GM19463 (cell line): Measurements from ENCODE around the gene CABYR.

ENCODE experiments used
- ATAC-seq: cut with Tn5 transposase; IDR thresholded peaks from one replicate; pipeline ENCODE4 v1.9.1; 2021; ENCODE audit warnings: mild to moderate bottlenecking, moderate library complexity; ENCODE audit not compliant: unreplicated experiment

The CABYR gene, protein sequence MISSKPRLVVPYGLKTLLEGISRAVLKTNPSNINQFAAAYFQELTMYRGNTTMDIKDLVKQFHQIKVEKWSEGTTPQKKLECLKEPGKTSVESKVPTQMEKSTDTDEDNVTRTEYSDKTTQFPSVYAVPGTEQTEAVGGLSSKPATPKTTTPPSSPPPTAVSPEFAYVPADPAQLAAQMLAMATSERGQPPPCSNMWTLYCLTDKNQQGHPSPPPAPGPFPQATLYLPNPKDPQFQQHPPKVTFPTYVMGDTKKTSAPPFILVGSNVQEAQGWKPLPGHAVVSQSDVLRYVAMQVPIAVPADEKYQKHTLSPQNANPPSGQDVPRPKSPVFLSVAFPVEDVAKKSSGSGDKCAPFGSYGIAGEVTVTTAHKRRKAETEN

DNA sequence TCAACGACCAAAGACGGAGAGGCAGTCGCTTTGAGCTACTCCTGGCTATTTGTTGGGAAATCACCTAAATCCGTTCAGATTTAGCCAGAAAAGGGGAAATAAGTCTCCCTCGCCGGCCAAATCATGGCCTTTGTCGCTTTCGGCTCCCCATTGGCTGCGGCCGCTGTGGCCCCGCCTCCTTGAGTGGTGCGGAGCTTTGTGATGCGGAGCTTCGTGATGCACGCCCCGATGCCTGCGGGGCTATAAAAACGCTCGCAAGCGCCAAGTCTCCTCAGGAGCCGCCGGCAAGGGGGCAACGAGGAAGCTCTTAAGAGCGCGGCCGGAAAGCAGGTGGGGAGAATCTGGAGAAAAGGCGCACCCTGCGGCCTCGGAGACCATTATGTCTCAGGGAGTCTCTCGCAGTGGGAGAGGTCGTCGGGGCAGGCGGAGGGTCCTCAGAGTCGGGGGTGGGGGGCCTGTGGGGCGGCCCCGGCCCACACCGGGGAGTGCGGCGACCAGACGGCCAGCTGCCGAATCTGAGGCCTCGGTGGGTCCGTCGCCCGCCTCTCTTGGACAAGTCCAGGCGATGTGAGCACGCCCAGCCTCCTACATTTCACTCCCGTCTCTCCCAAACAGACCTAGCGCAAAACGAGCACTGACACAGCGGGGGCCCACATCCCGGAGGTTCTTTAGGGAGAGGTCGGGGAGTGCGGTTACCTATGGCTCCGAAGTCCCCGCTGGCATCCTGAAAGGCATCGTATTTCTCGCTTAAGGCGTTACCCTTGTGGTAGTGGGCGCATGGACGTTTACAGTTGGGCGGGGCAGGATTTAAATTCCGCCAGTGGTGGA is at the start of gene CABYR:
Gene CABYR (plus strand): TSS at position 274 of the 828 bp plus-strand sequence. CDS start 4,053 bp downstream, outside the sequence.
- ATAC-seq = peak; percentile 98

DNA sequence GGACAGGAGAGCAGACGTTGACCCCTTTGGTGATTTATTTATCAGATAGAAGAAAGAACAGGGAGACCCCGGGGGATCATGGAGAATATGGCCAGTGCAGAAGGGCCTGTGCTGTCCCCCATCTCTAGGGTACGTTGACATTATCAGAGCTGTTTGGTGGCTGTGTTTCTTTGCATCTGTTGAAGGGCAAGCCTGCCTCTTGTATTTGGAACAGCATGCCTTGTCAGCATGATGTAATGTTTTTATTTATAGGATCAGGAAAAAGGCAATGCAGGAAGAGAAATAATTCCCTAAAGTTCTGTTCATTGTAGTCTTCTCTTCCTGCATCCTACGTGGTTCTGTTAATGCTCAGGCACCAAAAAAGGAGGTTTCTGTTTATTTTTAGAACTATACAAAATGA is 49.8 kb upstream of the CABYR start:
- no peak for ATAC-seq

DNA sequence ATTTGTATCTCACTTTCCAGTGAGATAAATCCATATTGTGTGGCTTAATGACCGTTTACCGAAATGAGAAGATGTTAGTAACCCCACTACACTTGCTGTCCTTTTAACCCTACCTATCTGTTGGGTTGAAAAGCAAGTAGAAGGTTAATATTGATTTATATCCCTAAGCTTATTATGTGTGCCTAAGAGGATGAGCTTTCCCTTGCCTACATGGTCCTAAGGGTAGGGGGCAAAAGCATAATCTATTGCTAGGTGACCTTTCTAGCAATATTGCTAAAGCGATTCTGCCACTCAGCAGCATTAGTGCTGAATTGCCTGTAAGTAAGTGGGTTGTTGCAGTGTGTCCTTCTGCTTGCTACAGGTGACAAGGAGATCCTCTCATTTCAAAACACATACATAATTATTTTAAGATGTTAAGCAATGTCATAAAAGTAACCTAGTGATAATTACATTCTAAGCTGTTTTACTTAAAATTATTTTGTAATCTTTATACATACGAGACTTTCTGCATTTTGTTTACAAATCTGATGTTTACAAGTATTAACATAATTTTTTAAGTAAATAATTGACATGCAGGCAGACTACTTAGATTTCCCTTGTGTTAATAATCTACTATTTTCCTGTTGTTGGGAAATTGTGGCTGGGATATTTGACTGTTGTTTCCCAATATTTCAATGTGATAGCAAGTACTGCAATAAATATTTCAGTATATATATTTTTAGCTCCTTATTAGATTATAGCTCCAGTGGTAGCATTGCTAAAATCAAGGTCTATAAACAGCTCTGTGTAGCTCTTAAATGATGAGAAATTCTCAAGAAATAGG is 49.1 kb upstream of the CABYR start:
- no peak for ATAC-seq

DNA sequence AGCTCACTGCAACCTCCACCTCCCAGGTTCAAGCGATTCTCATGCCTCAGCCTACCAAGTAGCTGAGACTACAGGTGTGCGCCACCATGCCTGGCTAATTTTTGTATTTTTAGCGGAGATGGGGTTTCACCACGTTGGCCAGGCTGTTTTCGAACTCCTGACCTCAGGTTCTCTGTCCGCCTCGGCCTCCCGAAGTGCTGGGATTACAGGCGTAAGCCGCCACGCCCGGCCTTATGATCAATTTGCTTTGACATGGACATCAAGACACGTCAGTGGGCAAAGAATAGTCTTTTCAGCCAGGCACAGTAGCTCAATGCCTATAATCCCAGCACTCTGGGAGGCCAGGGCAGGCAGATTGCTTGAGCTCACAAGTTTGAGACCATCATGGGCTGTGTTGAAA is 48.0 kb upstream of the CABYR start:
- no peak for ATAC-seq

DNA sequence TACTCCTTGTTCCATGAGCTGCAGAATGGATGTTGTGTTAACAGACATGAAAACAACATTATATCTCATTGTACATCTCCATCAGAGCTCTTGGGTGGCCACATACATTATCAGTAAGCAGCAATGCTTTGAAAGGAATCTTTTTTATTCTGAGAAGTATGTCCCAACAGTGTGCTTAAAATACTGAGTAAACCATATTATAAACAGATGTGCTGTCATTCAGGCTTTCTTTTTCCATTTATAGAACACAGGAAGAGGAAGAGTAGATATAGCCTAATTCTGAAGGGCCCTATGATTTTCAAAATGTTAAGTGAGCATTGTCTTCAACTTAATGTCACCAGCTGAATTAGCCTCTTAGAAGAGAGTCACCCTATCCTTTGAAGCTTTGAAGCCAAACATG is 44.3 kb upstream of the CABYR start:
- ATAC-seq = no peak

DNA sequence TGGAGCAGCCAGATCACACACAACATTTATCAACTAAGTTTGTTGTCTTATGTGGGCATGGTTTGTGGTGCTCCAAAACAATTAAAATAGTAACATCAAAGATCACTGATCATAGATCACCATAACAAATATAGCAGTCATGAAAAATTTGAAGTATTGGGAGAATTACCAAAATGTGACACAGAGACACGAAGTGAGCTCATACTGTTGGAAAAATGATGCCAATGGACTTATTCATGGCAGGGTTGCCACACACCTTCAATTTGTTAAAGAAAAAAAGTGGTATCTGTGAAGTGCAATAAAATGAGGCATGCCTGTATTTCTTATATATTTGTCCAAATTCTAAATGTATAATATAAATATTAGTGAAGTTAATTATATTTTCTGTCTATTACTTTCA is 42.9 kb upstream of the CABYR start:
- ATAC-seq = no peak

DNA sequence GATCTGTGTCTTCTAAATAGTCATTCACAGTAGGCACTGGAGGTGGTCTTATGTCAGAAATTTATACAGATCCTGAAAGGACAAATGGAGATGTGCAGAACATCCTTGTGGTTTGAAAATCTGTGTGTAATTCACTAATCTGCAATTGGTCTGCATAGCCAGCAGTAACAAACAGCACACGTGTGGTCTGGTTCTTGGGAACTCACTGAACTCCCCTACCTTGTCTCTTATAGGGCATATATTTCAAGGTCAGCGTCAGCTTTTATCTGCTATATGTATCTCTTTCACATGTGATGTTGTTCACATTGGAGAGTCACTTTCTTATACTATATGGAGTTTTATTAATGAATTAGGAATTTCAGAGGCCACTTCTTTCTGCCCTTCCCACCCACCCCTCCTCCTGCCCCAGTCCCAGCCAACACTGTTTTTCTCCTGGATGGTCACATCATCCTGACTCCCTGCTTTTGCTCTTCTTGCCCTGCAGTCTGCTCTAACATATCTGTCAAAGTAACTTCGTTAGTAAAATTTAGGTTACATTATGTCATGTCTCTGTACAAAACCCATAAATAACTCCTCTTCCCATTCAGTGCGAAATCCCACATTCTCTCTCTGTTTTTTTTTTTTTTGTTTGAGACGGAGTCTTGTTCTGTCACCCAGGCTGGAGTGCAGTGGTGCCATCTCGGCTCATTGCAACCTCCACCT is 35.4 kb upstream of the CABYR start:
- ATAC-seq = no peak

DNA sequence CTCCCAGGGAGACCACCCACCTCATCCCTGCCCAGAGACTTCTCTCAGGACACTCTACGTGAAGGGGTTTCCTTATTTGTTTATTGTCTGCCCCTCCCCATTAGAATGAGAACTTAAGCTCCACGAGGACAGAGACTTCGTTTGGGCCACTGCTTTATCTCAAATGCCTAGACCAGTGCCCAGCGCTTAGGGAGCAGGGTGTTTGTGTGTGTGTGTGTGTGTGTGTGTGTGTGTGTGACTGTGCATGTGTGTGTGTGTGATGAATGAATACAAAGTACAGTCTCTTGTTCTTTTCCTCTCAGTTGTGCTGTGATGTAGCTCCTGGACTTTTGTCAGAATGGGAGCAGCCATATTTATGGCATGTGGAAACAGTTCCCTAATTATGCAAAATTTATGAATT is 34.4 kb upstream of the CABYR start:
- no peak for ATAC-seq

DNA sequence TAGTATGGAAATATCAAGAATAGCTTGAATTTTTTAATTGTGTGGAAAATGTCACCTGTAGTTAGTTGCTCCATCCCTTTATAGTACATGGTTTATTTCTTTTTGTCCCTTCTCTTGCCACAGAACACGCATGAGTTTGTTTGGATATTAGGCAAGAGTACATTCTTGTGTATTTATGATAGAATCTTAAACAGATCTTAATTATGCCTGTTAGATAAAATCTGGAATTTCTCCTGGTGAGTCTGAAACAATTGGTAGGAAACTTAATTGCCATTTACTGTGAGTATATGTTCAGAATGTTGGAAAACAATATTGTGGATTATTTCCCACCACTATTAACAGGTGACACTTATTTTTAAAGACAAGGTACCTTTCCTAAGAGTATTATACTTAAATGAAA is 30.2 kb upstream of the CABYR start:
- no peak for ATAC-seq

DNA sequence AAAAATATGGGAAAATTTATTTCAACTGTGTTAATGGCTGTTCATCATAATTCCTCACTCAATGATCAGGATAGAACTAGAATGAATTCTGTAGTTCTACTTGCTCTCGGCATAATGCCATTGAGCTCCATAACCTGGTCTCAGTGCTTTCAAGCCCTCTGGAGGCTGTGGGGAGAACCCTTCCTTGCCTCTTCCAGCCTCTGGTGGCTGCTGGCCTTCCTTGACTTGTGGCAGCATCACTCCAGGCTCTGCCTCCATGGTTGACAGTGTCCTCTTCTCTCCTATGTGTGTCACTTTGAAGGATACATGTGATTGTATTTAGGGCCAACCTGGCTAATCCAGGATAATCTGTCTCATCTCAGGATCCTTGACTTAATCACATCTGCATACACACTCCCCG is 26.9 kb upstream of the CABYR start:
- no peak for ATAC-seq

DNA sequence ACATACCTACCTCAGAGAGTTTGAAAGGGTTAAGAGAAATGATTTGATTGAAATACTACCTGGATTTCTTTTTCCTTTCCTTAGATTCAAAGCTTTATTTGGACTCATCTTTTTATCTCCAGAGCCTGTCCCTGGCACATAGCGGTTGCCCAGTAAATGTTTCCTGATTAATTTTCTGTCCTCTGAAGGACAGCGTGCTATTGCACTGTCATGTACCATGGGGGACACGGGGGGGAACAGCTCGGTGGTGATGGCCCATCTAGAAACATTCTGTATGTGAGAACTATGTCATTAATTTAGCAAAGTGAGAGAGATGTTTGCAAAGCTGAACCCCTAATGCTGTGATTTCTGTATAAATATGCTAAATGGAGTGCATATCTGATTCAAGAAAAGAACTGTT is 26.4 kb upstream of the CABYR start:
- ATAC-seq = no peak

DNA sequence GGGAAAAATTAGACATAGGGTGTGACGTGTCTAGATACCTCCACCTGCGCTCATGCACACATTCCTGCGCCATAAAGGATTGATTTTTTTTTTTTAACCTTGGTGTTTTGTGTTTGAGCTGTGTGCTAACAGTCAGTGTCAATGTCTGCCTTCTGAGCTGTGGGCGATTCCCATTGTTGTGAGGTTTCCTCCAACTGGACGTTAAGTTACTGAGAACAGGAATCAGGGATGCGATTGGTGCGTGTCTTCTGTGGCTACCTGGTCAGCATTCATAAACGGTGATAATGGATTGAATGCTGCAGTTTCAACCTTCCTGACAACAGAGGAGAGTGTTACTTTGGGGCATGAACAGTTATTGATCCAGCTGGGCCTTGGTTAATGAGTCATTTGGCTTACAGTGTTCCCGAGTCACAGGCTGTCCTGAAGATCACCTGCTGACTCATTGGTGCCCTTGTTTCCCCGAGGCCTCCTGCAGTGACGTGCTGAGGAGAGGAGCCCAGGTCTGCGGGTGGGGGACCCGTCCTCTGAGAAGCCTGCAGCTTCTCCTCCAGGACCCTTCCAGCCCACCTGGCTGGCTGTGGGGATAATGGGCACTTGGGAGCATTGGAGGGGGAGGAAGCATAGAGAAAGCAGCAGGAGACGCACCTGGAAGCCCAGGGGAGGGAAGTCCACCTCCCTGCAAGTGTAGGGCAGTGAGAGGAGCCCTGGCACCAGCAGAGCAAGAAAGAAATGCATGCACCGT is 25.8 kb upstream of the CABYR start:
- ATAC-seq = no peak

DNA sequence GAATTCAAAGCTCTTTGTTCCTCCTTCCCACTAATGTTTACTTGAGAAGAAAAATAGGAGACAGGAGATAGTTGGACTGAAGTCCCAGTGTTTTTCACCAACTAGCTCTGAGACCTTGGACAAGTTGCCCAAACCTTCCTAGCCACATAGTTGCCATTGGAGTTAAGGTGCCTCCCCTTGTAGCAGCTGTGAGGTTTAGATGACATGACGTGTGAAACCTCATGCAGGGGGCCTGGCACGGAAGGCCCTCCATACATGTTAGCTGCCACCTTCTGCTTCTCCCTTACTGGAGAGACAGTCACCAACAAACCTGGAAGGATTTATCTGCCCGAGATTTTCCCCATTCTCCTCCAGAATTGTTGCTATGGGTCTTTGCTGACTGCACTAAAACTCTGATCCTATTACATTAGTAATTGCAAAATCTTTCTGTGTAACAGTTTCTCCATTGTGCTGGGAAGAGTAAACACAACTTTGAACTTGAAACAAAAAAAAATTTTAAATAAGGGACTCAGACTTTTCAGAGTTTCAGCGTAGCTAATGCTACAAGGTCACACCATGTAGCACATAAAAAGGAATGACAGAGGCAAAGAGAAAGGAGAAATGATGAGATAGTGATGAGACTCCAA is 23.8 kb upstream of the CABYR start:
- no peak for ATAC-seq

DNA sequence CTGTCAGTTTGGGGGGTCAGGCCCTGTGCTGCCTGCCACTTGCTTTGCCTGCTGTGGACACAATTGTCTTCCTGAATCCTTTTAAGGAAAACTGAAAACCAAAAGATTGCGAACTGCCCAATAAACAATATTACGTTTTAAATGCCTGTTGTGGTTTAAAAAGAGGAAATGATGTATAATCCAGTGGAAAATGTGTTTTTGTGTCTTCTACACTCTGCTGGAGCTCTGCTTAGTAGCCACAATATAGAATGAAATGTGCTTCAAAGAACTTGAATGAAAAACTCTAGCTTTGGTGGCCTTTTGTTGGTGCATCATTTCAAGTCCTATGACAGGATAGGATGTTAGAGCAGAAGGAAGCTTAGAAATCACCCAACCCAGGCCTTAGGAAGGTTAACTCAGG is 23.2 kb upstream of the CABYR start:
- no peak for ATAC-seq

DNA sequence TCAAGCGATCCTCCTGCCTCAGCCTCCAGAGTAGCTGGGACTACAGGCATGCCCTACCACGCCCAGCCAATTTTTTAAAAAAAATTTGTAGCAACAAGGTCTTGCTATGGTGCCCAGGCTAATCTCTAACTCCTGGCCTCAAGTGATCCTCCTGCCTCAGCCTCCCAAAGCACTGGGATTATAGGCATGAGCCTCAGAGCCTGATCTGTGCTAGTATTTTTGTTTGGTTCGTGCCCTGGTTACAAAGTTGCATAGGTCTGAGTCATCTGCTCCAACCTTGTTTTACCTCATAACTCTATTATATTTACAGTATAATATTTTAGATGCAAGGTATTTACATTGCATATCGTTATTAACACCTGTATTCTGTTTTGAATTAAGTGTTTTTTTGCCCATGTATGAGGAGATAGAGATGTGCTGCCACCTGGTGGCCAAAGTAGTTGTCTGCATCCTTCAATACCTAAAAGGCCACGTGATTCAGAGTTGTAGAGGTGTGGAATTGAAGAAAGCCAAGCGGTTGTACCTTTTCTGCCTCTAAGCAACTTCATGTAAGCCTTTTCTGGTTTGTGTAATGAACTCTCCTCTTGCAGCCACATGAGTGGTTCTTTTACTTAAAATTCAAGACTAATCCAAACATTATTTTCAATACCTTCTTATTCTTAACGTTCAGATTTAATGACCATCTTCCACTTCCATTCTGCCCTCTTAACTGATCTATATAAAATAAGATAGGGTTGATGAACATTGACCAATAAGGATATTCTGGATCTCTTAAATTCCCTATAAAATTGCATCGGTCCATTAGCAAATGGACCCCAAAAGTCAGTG is 19.9 kb upstream of the CABYR start:
- peak; percentile 62 for ATAC-seq

DNA sequence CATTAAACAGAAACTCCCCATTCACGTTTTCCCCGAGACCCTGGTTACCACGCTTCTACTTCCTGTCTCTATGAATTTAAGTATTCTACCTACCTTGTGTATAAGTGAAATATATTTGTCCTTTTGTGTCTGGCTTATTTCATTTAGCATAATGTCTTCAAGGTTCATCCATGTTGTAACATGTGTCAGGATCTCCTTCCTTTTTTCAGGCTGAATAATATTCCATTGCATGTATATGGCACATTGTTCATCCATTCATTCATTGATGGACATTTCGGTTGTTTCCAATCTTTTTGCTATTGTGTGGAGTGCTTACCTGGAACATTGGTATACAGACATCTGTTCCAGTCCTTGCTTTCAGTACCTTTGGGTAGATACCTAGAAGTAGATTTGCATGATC is 18.2 kb upstream of the CABYR start:
- no peak for ATAC-seq

DNA sequence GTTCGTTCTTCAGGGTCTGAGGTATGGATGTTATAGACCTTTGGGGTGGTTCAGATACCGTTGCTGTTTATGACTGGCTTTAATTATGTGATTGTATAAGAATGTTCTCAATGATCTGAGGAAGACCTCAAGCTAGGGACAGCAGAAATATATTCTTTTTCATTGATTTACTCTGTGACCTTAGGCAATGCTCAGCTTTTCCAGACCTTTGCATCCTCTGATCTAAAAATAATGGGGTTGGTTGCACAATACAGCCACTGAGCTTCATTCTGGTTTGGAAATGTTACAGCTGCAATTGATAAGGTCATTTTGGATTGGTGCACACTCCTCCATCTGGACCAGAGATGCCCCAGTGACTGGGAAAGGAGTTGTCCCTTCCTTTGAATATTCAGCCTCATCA is 17.2 kb upstream of the CABYR start:
- ATAC-seq = no peak

DNA sequence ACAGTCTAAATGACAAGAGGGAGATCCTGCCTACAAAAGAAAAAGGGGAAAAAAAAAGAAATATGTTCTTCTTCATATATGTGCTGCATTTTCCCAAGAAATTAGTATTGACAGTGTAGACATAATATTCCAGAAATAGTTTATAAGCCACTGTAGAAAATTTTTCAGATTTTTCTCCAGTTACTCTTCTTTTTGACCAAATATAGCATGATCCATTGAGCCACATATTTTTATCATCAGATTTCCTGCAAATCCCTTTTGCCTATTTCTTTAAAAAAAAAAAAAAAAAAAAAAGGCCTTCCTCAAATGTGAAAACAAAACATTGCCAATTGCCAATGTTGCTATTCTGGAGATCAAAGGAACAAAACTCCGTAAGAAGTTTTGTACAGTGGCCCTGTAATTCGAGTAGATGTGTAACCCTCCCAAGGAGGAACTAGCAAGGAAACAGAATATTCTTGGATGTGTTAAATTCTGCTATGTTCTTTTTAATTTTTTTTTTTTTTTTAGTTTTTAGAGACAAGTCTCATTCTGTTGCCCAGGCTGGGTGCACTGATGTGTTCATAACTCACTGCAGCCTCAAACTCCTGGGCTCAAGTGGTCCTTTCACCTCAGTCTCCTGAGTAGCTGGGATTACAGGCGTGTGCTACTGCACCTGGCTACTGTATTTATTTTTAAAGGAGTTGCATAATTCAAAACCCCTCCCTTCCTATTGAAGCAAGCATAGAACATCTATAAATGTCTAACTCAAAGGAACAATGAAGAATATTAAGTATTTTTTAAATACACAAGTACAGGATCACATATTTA is 12.5 kb upstream of the CABYR start:
- ATAC-seq = no peak
